CD4-positive, alpha-beta T cell treated with Interleukin-17A for 4 hours (primary cell): ENCODE data around the gene ZDHHC14.
"Not testable (repeated sequence)": the region's sequence is repeated elsewhere in the genome, so short reads cannot be mapped to it uniquely, and the experiment has no call there.

ENCODE experiments used
- DNase-seq: peaks from one replicate; pipeline ENCODE4 v3.0.0-alpha.2; 2020; ENCODE audit warnings: mixed read lengths

Gene ZDHHC14

DNA sequence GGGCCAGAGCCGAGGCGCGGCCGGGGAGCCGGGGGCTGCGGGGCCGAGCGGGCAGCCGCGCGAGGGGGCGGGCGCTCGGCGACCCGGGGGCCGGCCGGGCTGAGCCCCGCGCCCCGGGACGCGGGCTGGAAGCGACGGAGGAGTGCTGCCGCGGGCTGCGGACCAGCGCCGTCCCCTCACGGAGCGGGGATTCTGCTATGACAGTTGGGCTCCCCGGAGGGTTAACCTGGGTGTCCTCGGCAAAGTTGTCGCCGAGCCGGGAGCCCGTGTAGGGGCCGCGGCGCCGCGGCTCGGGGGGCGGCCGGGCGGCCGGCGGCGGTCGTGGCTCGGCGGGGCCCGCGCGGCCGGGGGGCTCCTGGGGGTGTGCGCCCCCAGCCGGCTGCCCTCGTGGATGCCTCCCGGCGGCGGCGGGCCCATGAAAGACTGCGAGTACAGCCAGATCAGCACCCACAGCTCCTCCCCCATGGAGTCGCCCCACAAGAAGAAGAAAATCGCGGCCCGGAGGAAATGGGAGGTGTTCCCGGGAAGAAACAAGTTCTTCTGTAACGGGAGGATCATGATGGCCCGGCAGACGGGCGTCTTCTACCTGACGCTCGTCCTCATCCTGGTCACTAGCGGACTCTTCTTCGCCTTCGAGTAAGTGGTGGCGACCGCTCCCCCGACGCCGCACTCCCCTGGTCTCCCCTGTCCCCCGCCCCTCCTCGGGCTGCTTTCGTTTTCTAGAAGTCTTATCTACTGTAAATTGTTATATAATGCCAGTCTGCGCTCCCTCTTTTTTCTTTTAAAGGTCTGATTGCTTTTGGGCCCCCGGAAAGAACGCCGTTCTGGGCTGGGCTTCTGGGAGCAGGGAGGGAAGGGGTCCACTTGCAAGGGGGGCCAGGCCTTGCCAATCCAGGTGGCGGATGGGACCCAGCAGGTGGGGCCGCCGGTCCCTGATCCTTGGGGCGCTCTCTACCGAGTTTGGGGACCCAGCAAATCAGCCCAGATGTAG is 936 bp downstream of the ZDHHC14 start:
- DNase-seq = peak; percentile 69

DNA sequence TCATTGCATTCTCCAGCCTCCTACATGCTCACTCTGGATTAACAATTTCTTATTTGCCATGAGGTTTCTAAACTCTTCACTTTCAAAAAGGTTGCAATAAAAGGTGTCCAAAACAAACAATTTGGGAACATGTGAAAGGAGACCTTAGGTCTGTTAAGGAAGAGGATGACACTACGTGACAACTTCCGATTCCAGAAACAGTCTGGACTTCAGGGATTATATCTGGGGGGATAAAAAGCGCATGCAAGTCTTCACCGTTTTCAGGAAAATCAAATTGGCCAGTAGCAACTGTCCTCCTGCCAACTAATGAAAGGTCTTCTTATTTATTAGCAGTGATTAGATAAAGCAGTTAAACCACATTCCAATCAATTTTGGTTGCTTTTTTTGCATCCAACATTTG is 1.8 kb downstream of the ZDHHC14 start:
- no peak for DNase-seq

DNA sequence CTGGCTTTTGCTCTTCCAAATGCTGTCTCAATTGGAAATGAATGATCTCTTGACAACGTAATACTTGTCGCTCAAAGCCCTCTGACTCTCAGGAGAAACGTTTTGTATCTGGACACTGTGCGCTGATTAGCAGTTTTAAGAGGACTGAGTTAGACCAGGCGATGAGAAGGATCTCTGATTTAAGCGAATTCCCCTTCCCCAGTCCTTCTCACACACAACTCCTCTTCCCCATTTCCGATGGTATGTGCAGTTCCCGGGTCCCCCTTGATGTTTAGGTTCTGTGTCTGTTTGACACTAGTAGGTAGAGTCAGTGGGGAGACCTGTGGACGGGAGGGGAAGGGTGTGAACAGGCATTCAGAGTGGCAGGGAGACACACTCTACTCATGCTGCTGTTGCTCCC is 2.5 kb downstream of the ZDHHC14 start:
- no peak for DNase-seq

DNA sequence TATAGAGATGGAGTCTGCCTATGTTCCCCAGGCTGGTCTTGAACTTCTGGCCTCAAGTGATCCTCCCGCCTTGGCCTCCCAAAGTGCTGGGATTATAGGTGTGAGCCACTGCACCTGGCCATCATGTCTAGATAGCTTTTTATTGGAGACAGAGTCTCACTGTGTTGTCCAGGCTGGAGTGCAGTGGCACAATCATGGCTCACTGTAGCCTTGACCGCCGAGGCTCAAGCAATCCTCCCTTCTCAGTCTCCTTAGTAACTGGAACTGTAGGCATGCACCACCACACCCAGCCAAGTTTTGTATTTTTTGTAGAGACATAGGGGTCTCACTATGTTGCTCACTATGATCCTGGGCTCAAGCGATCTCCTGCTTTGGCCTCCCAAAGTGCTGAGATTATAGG is 4.0 kb downstream of the ZDHHC14 start:
- DNase-seq = not testable (repeated sequence)

DNA sequence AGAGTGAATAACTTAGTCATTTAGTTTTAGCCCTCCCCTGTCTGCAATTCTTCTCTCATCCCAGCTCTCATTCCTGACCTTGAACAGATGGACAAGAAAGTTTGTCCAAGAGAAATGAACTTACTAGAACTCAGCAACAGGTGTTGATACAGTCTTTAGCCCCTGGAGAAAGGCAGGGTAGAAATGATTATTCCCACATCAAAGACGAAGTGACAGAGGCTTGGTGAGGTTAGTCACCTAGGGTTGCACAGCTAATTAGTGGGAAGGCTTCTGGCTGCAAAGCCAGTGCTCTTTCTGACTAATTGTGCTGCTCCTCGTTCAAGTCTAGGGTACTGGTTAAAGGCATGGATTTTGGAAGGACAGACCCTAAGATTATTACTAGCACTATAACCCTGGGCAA is 4.5 kb downstream of the ZDHHC14 start:
- DNase-seq = no peak

DNA sequence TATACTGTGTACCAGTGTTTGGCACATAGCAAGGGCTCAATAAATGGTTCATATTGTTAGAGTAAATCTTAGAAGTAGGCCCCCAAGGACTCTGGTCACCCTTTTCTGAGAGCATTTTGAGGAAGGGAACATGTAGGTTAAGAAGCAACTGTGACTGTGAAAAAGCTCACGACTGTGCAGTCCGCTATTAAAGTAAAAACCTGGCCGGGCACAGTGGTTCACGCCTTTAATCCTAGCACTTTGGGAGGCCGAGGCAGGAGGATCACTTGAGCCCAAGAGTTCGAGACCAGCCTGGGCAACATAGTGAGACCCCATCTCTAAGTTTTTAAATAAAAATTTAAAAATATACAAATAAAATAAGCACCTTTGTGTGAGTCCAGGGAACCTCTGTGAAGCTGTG is 5.0 kb downstream of the ZDHHC14 start:
- no peak for DNase-seq

DNA sequence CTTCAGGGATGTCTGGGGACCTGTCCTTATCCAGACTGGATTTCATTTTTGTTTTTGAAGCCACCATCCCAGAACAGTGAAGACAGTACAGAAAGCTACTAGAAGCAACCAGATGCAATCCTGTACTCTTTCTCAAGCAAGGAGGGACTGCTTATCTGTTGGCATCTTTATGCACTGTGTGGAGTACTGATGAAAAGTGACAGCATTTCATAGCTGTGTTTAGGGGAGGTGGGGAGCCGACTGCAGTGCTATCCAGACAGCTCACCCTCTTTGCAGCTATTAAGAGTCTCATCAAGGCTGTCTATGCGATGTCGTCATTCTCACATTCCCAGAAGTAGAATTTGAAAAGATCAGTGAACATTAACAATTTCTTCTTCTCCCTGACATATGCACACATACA is 5.5 kb downstream of the ZDHHC14 start:
- no peak for DNase-seq

DNA sequence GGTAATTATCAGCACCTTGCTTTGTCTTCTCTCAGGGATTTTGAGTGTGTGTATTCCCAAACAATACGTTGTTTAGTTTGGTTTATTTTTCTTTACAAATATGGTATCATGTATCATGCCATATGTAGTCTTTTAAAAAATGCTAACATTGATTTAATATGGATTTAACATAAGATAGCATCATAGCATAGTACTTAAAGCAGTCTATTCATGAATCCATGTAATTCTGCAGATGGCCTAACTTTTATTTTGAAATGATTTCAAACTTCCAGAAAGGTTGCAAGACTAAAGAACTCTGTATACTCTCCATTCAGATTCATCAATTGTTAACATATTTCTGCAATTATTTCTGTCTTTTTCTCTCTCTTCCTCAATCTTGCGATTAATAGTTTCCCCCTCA is 7.9 kb downstream of the ZDHHC14 start:
- DNase-seq = no peak

DNA sequence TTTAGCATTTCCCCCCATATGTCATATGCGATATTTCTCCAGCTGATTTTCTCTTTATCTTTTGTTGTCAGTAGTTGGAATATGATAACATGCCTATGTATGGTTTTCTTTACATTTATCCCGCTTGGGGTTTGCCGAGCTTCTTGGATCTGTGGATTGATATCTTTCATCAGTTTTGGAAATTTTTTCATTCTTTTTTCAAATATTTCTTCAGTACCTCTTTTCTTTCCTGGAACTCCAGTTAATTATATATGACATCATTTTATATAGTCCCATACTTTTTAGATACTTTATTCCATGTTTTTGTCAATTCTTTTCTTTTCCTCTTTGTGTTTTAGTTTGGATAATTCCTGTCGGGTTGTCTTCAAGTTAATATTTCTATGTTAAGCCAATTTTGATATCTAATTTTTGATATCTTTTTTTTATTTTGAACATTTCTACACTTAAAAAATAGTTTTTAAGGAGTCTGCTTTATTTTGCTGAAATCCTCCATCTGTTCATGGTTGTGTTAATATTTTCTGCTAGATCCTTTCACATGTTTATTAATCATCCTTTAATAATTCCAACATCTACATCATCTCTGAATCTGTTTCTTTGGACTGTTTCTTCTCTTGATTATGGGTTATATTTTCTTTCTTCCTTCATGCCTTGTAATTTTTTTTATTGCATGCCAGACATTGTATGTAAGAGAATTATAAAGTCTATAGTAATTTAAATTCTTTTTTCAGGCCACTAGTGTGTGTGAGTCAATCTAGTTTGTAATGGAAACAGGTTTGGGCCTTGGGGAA is 9.5 kb downstream of the ZDHHC14 start:
- DNase-seq = no peak

DNA sequence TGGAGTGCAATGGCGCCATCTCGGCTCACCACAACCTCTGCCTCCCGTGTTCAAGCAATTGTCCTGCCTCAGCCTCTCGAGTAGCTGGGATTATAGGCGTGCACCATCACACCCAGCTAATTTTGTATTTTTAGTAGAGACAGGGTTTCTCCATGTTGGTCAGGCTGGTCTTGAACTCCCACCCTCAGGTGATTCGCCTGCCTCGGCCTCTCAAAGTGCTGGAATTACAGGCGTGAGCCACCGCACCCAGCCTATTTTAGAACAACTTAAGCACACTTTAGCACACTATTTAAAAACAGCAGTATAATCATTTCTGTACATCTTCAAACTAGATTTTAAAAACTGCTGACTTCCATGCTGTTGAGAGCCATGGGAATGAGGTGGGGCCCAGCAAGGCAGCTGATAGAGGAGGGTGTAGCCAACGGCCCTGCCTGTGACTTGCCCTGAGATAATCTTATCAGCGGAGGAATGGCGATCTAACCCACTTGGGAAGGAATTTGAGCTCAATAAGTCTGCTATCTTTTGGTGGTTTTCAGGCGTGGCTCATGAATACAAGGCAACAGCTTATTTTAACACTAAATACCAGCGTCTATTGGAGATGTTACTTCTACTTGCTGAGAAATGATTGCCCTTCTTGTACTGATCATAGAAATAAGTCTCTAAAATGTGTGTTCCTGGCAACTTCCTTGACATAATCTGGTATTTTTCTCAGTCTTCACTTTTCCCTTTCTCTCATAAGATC is 12.1 kb downstream of the ZDHHC14 start:
- no peak for DNase-seq

DNA sequence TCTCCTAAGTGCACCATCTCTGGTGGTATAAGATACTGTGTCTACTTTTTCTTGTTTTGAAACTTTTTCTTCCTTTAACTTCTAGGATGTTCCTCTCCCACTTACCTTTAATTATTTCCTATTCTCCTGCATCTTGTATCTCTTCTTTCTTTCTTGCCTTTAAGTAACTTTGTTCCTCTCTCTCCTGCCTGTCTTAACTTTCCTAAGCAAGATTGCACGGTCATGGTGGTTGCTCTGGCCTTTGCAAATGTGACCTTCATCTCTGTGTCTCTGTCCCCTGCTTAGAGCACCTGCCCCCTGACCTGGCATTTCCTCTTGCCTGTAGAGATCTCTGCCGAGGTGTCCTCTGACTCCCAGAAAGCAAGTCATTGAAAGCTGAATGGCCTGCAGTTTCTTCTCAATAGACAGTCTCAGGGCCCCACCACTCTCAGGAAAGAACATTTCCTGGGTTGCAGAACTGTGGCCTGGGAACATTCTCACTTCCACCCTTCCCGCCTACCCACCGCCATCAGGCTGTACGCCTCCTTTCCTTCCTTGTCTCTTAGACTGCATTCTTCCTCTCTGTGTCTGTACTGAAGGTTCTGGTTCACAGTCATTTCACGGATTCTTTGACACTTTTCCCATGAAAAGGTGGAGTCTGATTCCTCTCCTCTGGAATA is 12.8 kb downstream of the ZDHHC14 start:
- no peak for DNase-seq

DNA sequence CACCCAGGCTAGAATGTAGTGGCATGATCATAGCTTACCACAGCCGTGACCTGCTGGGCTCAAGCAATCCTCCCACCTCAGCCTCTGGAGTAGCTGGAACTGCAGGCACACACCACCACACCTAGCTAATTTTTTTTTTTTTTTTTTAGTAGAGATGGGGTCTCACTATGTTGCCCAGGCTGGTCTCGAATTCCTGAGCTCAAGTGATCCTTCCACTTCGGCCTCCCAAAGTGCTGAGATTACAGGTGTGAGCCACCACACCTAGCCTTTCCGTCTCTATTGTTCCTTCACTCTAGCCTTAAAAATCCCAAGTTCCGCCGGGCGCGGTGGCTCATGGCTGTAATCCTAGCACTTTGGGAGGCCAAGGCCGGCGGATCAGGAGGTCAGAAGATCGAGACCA is 14.2 kb downstream of the ZDHHC14 start:
- DNase-seq = not testable (repeated sequence)

DNA sequence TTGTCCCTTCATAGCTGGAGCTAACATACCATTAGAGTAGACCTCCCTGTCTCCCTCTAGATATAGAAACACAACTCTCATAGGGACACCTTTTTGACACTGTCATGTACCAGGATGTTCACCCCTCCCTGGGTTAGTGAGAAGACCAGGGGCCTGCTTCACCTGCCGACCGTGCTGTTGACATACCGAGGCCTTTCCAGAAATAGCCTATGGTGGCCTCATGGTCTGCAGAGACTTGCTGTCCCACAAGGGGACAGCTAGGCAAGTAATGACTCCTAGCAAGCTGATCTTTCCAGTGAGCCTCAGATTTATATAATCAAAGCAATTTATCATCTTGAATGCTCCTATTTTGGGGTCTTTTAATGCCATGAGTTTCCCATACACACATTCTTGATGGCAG is 15.0 kb downstream of the ZDHHC14 start:
- no peak for DNase-seq

DNA sequence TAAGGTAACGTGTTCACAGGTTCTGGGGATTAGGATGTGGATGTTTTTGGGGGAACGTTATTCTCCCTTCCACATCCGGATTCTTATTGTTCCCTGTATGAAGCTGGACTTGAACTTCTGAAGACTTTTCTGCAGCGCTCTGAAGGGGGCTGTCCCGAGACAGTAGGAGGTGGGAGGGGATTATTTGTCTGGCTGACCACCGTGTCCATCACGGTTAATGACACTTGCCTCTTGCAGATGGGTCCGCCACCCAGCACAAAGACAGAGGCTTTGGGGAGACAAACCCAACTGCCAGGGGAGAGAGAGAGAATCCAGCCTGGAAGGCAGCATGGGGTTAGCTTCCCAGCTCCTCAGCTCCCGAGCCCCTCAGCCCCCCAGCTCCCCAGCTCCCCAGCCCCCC is 16.7 kb downstream of the ZDHHC14 start:
- DNase-seq = no peak

DNA sequence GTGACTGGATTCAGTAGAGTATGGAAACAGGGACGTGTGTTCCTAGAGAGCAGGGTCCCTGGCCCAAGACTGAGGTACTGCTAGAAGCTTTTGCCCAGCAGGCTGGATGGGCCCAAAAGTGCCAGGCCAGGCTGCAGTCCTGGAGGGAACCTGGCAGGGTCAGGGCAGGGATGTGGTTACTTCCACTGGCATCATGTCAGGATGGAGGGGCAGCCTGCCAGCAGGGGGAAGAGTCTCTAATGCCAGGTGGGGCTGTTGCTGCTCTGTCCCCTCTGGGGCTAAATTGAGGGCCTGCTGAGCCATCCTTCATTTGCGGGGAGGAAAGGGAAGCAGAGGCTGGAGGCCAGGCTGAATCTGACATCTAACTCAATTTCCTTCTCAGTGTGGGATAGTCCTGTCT is 17.2 kb downstream of the ZDHHC14 start:
- DNase-seq = no peak

DNA sequence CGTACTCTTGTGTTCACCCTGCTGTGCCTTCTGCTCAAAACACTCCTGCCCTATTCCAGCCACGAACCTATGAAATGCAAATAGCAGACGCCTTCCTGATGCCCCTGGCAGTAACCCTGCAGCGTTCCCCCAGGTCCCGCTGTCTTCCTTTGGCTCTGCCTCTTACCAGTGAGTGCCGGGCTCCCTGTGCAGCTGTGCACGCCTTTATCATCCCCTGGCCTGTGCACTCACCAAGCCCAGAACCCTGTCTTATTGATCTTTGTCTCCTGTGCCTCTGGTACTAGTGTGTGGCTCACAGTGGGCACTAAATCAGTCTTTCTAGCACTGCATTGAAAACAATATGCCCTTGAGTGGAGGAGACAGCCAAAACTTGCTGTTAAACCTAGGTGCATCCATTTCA is 19.7 kb downstream of the ZDHHC14 start:
- no peak for DNase-seq

DNA sequence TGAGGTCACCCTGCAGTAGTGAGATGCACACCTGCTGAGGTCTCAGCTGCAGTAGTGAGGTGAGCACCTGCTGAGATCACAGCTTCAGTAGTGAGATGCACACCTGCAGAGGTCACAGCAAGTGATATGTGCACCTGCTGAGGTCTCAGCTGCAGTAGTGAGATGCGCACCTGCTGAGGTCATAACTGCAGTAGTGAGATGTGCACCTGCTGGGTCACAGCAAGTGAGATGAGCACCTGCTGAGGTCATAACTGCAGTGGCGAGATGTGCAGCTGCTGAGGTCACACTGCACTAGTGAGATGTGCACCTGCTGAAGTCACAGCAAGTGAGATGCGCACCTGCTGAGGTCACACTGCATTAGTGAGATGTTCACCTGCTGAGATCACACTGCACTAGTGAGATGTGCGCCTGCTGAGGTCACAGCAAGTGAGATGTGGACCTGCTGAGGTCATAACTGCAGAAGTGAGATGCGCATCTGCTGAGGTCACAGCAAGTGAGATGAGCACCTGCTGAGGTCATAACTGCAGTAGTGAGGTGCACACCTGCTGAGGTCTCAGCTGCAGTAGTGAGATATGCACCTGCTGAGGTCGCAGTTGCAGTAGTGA is 20.8 kb downstream of the ZDHHC14 start:
- DNase-seq = no peak

DNA sequence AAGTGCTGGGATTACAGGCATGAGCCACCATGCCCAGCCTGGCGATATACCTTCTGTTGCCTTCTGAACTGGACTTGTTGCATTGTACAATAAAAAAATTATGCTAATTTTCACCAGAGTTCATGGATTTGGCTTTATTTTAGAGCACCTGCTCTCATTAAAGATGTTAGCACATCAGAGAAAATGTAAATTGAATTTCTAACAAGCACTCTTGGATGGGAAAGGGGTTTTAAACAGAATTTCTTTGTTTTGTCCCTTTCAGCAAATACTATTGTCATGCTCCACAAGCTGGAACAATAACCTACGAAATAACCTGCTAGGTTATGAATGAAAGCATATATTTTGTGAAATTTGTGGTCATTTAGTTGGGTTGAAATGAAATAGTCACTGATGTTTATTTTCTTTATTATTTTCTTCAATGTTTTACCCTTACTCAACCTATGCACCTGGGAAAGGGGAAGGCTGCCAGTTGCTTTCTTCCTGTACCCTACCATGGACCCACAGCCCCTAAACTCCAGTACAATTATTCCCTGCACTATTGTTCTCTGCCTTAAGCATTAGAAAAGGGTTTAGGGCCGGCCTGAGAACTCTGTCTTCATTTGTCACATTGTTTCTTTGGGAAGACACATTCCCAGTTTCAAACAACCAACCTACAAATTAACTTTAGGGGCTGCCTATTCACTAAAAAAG is 22.2 kb downstream of the ZDHHC14 start:
- DNase-seq = no peak

DNA sequence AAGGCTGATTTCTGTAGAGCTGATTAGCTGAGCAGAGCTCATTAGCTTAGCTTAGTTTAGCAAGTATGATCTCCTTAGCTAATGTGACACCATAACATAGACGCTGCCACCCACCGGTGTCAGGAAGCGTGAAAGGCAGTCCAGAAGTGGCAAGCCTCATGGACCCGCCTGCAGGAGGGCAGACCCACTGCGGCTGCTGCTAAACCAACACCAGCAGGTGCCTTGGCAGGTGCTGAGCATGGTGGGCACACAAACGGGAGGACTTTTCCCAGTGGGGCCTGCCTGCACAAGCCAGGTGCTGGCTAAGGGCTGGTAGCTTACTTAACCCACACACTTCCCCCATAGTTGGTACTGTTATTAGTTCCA is 22.7 kb downstream of the ZDHHC14 start:
- no peak for DNase-seq

DNA sequence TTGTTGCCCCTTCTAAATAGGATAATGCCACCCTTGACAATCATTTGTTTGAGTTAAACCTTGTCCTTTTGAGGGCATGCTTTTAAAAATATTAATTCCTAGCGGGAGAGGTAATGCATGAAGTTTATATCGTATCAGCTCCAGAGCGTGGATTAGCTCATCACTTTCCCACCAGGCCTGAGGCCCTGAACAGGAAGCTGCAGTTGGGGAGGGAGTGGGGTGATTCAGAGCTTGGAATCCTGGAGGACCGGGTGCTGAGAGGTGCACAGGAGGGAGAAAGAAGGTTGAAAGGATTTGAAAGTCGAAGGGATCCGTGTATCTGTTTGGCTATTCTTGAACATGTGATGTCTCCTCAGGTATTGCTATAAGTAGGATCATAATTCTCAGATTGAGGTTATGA is 25.0 kb downstream of the ZDHHC14 start:
- DNase-seq = no peak

DNA sequence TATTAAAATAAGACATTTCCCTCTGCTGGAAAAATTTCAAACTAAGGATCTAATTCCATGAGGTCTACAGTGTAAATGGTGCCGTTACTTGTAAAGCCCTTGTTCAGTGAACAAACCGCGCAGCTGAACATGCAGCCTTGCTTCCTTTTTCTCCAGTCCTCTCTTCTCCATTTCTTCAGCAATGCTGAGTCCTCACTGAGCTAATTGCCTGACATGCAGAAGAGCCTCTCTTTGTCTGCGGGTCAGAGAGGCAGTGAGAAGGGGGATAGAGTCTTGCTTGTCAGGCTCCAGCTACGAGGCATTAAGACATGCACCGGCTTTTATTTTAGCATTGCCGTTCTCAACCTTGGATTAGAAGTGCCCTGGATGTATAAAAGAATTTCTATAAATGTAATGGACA is 25.7 kb downstream of the ZDHHC14 start:
- DNase-seq = no peak

DNA sequence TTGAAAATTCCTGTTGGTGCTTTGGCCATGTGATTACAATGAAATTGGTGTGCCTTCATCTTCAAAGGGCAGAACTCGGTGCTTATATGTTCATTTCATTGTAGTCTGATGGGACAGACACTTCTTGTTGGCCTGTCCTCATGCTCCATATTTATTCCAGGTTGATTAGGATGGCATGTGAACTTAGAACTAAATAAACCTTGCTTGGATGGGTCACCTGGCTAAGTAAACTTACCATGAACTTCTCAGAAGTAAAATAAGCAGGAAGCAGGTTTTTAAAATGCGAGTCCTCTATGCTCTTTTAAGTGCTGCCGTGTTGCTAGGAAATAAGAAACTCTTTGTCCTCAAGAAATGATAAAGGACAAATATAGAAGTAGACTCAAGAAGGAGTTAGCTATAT is 26.7 kb downstream of the ZDHHC14 start:
- no peak for DNase-seq
